Right kidney (tissue), 9 donors: ENCODE data around the gene ARPP21.
"Not testable (repeated sequence)": the region's sequence is repeated elsewhere in the genome, so short reads cannot be mapped to it uniquely, and the experiment has no call there.

ENCODE experiments used
- DNase-seq: peaks from one replicate; pipeline ENCODE4 v3.0.0-alpha.2; 2016
- long read RNA-seq, 8 donors: transcript quantifications; one replicate each; lab custom pipeline, GENCODE V29; 2026

Gene ARPP21
- long read RNA-seq, donor 1: 0 reads
- long read RNA-seq, donor 2: 0 reads
- long read RNA-seq, donor 3: 0 reads
- long read RNA-seq, donor 4: 0 reads
- long read RNA-seq, donor 5: 0 reads
- long read RNA-seq, donor 6: 0 reads
- long read RNA-seq, donor 7: 0 reads
- long read RNA-seq, donor 8: 0 reads

DNA sequence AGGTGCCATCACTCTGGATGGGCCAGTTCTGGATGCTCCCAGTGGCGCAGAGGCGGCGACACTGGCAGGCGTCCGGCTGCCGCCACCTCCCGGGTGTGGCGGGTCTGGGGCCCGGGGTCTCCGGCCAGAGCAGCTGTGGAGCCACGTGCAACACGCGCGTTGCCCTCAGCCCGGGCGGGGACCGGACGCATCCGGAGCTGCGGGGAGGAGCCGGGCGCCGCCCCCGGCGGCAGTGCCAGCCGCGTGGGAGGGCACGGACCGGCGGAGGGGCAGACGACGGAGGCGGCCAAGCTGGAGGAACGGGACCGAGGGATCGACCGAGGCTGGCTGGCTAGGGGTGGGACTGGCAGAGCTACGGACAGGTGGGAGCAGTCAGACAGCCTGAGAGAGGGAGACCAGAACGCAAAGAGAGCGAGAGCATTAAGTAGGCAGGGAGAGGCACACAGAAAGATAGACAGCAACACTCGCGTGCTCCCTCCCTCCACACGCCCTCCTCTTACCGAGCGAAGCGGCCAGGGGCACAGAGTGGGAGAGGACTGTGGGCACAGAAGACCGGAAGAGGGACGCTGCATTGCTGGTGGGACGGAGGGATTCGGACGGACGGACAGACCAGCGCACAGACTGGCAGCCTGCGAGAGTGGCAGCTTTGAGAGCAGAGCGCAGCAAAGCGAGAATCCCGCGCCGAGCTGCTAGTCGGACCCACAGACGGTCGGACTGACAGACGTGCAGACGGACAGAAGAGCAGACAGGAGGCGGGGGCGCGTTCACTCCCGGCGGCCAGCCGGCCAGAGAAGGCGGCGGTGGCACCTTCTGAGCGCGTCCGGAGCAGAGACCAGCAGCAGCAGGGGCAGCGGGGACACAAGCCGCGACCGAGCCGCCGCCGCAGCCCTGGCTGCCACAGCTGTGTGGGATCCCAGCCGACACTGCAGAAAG is at the start of gene ARPP21:
ARPP21 (plus strand) TSS at position 272 of the 933 bp plus-strand sequence. CDS start 42,227 bp downstream, outside the sequence.
- peak; percentile 83 for DNase-seq

DNA sequence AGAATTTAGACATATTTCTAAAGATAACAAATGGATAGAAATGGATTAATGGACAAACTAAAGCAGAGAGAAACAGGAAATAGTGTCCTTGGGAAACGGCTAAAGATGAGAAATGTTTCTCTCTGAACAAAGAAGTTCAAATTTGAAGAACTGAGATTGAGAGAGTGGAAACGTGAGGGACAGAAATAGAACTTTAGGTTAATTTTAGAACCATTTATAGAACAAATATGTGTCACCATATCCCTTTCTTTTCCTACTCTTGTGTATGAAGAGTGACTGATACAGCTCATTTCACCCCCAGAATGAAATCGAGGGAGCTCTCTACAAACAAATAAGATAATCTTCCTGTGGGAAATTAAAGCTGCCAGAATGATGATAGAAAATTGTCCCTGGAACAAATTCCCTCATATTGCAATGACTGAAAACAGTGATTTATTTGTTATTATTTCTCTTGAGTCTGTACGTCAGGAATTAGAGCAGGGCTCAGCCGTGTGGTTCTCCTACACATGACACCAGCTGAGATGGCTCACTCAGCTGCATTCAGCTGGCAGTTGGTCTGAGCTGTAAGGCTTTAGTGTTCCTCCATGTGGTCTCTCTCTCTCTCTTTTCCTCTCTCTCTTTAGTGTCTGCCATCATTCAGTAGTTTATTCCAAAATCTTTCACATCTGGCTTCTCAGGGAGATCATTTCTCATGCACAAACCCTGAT is 46.6 kb upstream of the ARPP21 start:
- no peak for DNase-seq

DNA sequence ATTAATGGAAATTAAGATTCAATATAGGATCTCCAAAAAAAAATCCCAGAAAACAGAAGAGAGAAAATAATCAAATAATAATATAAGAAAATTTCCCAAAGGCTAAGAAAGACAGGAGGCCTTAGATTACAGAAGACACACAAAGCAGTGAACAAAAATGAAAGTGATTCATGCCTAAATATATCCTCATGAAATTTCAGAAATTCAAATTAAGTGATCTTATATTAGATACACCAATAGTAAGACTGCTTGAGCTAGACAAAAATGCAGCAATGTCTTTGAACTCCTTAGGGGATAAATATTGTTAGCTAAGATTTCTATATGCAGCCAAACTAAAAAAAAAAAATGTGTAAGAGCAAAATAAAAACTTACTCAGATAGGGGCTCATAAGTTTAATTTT is 44.6 kb upstream of the ARPP21 start:
- DNase-seq: no peak

- DNase-seq: no peak
Measured at GRCh38 chr3:35596335-35596995, 42.9 kb upstream of the ARPP21 start.

- DNase-seq: no peak
Measured at GRCh38 chr3:35597490-35597889, 41.8 kb upstream of the ARPP21 start.

GRCh38 chr3:35598804-35599203 is 40.5 kb upstream of the ARPP21 start:
- DNase-seq: no peak

DNA sequence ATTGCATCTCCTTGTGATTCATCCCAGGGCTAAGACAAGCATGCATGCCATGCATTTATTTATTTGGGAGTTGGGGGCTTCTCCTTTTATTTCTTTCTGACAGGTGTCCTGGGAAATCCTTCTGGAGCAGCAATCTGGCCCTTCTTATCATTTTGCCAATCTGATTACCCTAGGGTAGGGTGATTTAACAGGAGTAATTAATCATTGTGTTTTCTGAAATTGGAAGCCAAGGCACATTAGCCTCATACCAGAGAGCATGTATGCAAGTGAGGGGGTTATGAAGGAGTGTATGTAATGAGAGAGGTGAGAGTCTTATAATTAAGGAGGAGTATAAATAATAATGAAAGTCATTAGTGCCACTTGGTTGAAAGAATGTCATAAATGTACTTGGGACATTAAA is 37.4 kb upstream of the ARPP21 start:
- DNase-seq: no peak

- DNase-seq: no peak
Measured at GRCh38 chr3:35602395-35602936, 36.9 kb upstream of the ARPP21 start.

DNA sequence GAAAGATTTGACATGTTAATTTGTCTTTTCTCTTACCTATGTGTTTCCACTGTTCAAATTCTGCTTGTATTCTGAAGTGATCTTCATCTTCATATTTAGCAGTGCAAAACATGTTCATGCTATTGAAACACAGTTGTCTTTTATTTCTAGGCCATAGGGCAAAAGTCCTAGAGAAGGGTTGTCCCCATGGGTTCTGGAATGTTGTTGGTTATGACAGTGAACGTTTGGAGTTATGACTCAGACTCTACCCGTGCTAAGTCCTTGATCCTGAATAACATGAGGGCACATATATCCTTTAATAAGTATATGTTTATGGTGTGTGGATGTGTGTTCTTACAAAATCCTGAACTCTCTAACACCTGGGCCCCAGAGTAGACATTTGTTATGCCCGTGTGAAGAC is 23.0 kb upstream of the ARPP21 start:
- DNase-seq: no peak

DNA sequence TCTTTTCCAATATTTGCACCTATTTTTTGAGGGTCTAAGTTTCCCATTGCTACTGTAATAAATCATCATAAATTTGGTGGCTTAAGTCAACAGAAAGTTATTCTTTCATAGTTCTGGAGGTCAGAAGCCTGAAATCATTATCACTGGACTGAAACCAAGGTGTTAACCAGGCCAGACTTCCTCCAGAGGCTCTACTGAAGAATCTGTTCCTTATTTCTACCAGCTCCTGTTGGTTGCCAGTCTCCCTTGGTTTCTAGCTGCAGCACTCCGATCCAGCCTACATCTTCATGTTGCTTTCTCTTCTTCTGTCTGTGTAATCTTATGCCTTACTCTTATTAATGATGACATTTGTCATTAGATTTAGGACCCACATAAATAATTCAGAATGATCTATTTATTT is 22.0 kb upstream of the ARPP21 start:
- DNase-seq: no peak

DNA sequence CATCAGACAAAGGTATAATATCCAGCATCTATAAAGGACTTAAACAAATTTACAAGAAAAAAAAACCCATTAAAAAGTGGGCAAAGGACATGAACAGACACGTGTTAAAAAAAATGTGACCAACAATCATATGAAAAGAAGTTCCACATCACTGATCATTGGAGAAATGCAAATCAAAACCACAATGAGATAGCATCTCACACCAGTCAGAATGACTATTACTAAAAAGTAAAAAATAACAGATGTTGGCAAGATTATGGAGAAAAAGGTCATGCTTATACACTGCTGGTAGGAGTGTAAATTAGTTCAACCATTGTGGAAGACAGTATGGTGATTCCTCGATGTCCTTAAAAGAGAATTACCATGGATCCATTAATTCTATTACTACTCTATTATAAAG is 19.1 kb upstream of the ARPP21 start:
- DNase-seq: not testable (repeated sequence)

DNA sequence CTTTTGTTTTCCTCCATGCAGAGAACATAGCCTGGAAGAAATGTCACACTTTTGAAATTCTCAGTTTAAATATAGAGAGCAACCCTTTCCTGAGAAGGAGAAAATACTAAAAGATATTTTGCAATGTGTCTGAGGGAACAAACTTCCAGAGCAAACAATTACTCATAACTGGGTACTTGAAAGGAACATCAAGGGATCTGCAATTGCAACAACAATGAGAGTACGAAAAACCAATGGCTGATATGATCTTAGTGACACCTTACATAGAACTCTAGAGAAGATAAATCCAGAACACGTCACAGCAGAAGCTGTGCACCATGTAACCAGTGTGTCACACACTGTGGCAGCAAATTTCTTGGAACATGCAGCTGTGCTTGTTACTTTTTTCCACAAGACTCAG is 14.6 kb upstream of the ARPP21 start:
- DNase-seq: no peak

- DNase-seq: no peak
Measured at GRCh38 chr3:35633332-35634124, 5.8 kb upstream of the ARPP21 start.

DNA sequence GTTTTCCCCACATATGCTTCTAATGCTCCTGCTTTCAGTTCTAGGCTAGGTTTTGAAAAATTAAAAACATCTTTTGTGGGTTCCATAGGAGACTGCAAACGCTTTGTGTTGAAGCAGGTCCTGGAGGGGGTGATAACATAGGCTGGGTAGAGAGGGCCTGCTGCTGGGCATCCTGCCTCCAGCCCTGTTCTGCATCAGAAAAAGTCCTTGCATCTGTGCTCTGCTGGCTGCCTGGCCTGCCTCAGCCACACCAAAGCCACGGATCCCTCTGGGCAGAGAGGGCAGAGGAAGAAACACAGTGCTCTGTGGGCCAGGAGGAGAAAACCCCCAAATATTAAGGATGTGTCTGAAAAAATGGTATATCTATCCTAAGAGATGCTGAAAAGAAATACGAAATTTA is 3.9 kb upstream of the ARPP21 start:
- DNase-seq: no peak

DNA sequence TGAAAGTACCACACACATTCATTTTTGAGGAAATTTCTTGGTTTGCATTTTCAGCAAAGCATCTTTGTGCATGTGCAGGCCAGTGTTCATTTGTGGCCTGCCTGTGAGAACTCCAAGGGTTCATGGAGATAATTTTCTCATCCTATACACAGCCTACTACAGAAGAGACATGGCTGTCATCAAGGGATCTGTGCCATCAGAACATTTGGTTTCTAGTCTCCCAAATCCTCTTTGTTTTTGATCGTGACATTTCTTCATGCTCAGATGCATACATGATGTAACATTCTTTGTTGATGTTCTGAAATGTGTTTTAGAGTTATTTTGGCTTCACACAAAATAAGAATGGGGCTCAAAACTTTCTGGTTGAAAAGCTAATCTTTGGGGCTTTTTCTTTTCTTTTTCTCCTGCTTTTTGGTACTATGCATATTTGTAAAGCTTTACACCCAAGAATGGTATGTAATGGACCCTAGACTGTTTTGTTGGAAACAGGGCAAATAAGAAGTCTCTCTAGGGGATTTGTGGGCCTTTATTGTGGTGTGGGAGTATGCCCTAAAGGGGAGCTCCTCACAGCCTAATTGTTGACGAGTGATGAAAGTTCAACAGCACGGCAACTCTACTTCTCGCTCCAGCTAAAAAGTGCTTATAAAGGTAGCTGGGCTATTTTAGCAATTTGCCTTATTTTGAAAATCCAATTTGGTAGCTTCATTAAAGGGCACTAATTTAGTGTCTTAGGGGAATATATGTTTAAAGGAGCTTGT is 3.2 kb upstream of the ARPP21 start:
- DNase-seq: no peak

- no peak for DNase-seq
Measured at GRCh38 chr3:35638251-35638979, 910 bp upstream of the ARPP21 start.

DNA sequence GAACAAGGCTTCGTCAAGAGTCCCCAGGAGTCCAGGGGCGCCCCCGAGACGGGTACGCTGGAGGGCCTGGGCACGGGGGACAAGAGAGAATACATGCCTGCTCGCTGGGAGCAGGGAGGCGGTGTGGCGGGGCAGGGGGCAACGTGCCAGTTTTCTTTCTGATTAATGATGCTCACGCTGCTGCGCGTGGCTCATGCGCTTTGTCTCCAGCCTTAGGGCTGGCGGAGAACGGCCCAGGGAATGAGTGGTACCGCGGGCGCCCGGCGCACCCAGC is 408 bp upstream of the ARPP21 start:
- no peak for DNase-seq

DNA sequence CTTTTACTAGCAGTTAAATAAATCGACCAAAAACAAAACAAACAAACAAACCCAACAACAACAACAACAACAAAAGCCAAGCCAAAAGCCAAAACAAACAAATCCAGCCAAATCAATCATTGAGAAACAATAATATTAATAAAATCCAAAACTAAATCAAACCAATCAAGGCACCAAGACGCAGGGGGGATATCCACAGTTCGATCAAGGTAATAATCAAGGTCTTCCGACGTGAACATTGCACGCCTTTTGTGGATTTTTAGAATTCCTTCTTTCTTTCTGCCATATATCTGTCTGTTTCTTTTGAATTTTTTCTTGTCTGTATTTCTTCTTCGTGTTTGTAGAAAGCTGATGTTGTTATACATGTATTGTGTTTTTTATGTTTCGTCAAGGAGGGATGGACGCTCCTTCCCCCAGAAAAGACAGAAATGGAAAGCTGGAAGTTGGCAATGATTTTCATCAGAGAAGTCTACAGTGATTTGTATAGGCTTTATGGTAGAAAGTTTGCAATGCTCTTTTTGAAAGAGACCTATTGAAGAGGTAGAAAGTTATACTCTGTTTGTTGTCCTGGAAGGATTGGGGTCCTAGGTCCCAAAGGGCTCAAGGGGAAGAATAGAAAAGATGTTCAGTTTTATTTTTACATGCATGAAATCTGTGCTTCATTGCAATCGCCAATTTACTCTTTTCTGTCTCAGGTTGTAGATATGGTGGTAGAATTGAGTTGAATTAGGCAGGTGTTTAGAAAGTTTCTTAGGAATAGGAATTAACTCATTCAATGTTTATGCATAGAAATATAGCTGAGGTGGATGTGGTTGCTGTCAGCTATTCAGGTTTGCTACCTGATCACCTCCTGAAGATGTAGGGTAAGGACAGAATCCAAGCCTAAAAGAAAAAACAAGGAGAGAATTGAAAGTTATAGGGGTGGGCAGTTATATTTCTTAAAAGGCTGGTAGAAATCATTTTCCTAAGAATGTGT is 1.2 kb downstream of the ARPP21 start:
- DNase-seq: no peak

DNA sequence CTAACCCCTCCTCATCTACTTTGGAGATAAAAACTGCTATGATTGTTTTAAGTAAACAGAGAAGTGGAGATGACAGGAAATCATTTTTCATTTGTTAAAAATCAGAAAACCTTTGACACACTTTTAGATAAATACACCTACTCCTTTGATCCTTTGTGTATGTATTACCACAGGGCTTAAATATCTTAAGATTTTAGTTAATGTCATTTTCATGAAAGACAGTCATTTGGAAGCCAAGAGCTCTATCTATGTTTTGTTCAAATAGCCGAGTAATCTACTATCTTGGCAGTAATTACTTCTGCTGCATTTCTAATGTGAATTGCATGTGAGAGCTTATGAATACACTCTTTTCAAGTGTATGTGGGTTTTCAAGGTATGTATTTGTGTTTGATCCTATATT is 2.0 kb downstream of the ARPP21 start:
- DNase-seq: no peak
